ENCODE results near the gene LNPEP.

DNA sequence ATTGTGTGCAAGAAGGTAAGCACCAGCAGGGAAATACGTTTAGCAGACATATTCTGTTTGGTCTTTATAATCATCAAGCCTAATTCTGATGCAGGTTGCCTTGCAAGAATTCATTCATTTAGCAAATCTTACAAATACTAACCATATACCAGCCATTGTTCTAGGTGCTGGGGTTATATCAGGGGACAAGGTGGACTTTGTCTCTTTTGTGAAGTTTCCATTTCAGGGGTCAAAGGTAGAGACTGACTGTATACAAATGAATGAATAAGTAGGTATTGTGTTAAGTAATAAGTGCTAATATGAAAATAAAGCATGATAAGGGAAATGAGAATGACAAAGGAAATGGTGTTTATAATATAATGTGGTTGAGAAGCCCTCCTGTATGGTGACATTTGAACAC, 64.0 kb downstream of the LNPEP start:
- TF ChIP-seq POLR2AphosphoS5 (IDR thresholded peaks at IDR 0.05; ENCODE audit: borderline replicate concordance, low read depth, low read length) (no peak), EZH2 (IDR thresholded peaks at IDR 0.05) (no peak)

Data from SK-N-MC (cell line).